GM18861 (cell line): ENCODE measurements around the gene DNAH1.
A peak's percentile ranks its signal among the peaks of the same experiment; 100 is the strongest.
"Not testable (repeated sequence)": the region's sequence is repeated elsewhere in the genome, so short reads cannot be mapped to it uniquely, and the experiment has no call there.

Experiments used
- ATAC-seq: cut with Tn5 transposase; IDR thresholded peaks from one replicate; pipeline ENCODE4 v1.9.1; 2021; ENCODE audit not compliant: unreplicated experiment

DNAH1 gene

GRCh38 chr3:52315977-52316764 lies at the start of gene DNAH1:
Gene DNAH1, plus strand, starts transcription at chr3:52316319. Its CDS starts 6,124 bp downstream, at chr3:52322443.
- ATAC-seq: no peak

- no peak for ATAC-seq
Measured at GRCh38 chr3:52268036-52268435, 48.1 kb upstream of the DNAH1 start.

- ATAC-seq: no peak
Measured at GRCh38 chr3:52269776-52270175, 46.3 kb upstream of the DNAH1 start.

GRCh38 chr3:52270252-52270754 lies 45.8 kb upstream of the DNAH1 start:
- ATAC-seq: no peak

GRCh38 chr3:52272172-52272571 lies 43.9 kb upstream of the DNAH1 start:
- not testable (repeated sequence) for ATAC-seq

- ATAC-seq: no peak
Measured at GRCh38 chr3:52272831-52273230, 43.3 kb upstream of the DNAH1 start.

GRCh38 chr3:52274781-52275180 lies 41.3 kb upstream of the DNAH1 start:
- ATAC-seq: not testable (repeated sequence)

- ATAC-seq: no peak
Measured at GRCh38 chr3:52277071-52277964, 38.8 kb upstream of the DNAH1 start.

GRCh38 chr3:52277972-52278509 lies 38.1 kb upstream of the DNAH1 start:
- ATAC-seq: peak; percentile 46

- peak; percentile 60 for ATAC-seq
Measured at GRCh38 chr3:52278510-52279069, 37.5 kb upstream of the DNAH1 start, which contains the start of gene WDR82. Gene WDR82, minus strand, starts transcription at chr3:52278649. Its CDS starts 288 bp downstream, at chr3:52278361.

GRCh38 chr3:52279596-52279995 lies 36.5 kb upstream of the DNAH1 start:
- ATAC-seq: no peak

GRCh38 chr3:52280050-52280461 lies 36.1 kb upstream of the DNAH1 start:
- ATAC-seq: no peak

GRCh38 chr3:52281981-52282801 lies 33.9 kb upstream of the DNAH1 start:
- ATAC-seq: no peak

- ATAC-seq: no peak
Measured at GRCh38 chr3:52283306-52283705, 32.8 kb upstream of the DNAH1 start.

GRCh38 chr3:52284051-52284450 lies 32.1 kb upstream of the DNAH1 start:
- not testable (repeated sequence) for ATAC-seq

- no peak for ATAC-seq
Measured at GRCh38 chr3:52286777-52287110, 29.4 kb upstream of the DNAH1 start.

- ATAC-seq: no peak
Measured at GRCh38 chr3:52288674-52289073, 27.4 kb upstream of the DNAH1 start.

GRCh38 chr3:52289338-52289746 lies 26.8 kb upstream of the DNAH1 start:
- ATAC-seq: no peak

GRCh38 chr3:52289747-52290595 lies 26.1 kb upstream of the DNAH1 start:
- no peak for ATAC-seq
